GM12873 (cell line): ENCODE results near the gene EDA2R.

Source experiments
- TF ChIP-seq, protein P1 (sequence below): IDR thresholded peaks from 2 replicates; pipeline ENCODE4 v1.5.1; 2012; ENCODE audit warnings: low read depth, mild to moderate bottlenecking, moderate library complexity, low read length, control low read depth; ENCODE audit not compliant: insufficient read depth; ENCODE audit errors: missing control alignments

The EDA2R gene

GRCh38 chrX:66632473-66632872, 6.4 kb downstream of the EDA2R start:
- TF ChIP-seq, protein P1, sequence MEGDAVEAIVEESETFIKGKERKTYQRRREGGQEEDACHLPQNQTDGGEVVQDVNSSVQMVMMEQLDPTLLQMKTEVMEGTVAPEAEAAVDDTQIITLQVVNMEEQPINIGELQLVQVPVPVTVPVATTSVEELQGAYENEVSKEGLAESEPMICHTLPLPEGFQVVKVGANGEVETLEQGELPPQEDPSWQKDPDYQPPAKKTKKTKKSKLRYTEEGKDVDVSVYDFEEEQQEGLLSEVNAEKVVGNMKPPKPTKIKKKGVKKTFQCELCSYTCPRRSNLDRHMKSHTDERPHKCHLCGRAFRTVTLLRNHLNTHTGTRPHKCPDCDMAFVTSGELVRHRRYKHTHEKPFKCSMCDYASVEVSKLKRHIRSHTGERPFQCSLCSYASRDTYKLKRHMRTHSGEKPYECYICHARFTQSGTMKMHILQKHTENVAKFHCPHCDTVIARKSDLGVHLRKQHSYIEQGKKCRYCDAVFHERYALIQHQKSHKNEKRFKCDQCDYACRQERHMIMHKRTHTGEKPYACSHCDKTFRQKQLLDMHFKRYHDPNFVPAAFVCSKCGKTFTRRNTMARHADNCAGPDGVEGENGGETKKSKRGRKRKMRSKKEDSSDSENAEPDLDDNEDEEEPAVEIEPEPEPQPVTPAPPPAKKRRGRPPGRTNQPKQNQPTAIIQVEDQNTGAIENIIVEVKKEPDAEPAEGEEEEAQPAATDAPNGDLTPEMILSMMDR, result no peak

DNA sequence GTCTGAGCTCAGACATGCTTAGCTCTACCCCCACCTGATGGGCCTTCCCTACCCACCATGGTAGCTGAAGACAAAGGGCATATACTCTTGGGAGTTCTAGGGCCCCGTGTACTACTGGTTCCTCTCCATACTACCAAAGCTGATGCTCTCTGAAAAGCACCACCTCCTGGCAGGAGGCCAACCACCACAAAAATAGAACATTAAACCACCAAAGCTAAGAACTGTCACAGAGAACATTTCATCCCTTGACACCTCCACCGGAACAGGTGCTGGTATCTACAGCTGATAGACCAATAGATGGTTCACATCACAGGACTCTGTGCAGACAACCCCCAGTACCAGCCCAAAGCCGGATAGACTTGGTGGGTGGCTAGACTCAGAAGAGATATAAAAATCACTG, 13.4 kb downstream of the EDA2R start:
- TF ChIP-seq, protein P1, result no peak

DNA sequence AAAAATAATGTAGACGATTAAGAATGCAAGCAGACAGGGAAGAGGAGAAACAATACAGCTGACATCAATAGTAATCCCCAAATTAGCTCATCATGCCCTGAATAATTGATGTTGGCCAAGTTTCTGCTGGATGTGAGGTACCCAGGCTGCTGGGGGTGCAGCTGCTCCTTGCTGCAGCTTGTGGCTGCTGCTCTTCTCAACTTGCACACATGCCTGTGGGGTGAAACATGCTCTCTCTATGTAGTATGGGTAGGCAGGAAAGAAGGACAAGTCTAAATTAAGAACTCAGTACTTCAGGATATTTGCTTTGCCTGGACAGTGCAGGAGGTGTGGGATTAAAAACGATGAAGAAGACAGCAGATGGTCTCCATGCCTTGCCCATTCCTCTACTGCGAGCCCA, 16.7 kb downstream of the EDA2R start:
- TF ChIP-seq, protein P1, result no peak

GRCh38 chrX:66616944-66617343, 21.9 kb downstream of the EDA2R start:
- TF ChIP-seq, protein P1, result no peak

- TF ChIP-seq, protein P1, result peak; percentile 33
These were observed 36.4 kb downstream of the EDA2R start for GRCh38 chrX:66602381-66602938.

- TF ChIP-seq, protein P1, result no peak
These were observed 37.4 kb downstream of the EDA2R start for GRCh38 chrX:66601522-66601921.

DNA sequence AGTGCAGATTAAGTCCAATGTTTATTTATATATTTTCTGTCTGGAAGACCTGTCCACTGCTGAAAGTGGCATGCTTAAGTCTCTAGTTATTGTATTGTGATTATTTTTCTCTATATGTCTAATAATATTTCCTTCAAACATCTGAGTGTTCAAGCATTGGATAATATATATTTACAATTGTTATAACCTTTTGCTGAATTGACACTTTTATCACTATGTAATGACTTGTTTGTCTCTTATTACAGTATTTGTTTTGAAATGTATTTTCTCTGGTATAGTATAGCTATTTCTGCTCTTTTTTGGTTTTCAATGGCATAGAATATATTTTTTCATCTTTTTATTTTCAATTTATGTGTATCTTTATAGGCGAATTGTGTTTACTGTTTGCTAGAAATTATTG, 59.7 kb downstream of the EDA2R start:
- TF ChIP-seq, protein P1, result no peak
